BLaER1 treated with 17β-estradiol and CSF1 and Interleukin-3, amounts not matched to agents 10 nM and 100 nM (cell line): ENCODE results near the gene RNF166.
A peak's percentile ranks its signal among the peaks of the same experiment; 100 is the strongest.

Experiments
- H3K27ac ChIP-seq, 11 experiments: shearing (Covaris generic); formaldehyde crosslinking; 2 replicates each; pipeline ENCODE4 v1.8.1; 2022
- H3K27me3 ChIP-seq, 11 experiments: shearing (Covaris generic); formaldehyde crosslinking; 2 replicates each; pipeline ENCODE4 v1.8.1; 2022
- H3K36me3 ChIP-seq, 11 experiments: shearing (Covaris generic); formaldehyde crosslinking; 2 replicates each; pipeline ENCODE4 v1.8.1; 2022
- H3K4me1 ChIP-seq, 10 experiments: shearing (Covaris generic); formaldehyde crosslinking; 2 replicates each; pipeline ENCODE4 v1.8.1; 2022
- H3K4me2 ChIP-seq, 11 experiments: shearing (Covaris generic); formaldehyde crosslinking; 2 replicates each; pipeline ENCODE4 v1.8.1; 2022
- H3K4me3 ChIP-seq, 10 experiments: shearing (Covaris generic); formaldehyde crosslinking; 2 replicates each; pipeline ENCODE4 v1.8.1; 2022
- H3K9ac ChIP-seq, 11 experiments: shearing (Covaris generic); formaldehyde crosslinking; 2 replicates each; pipeline ENCODE4 v1.8.1; 2022
- H3K9me3 ChIP-seq, 11 experiments: shearing (Covaris generic); formaldehyde crosslinking; replicated peaks in 1 of 11; 2 replicates each; pipeline ENCODE4 v1.8.1; 2022
- H4K20me1 ChIP-seq, 11 experiments: shearing (Covaris generic); formaldehyde crosslinking; 2 replicates each; pipeline ENCODE4 v1.8.1; 2022
- Cebpa-rat ChIP-seq, 11 experiments: shearing (Covaris generic); IDR thresholded peaks; 2 replicates each; pipeline ENCODE4 v1.8.1; 2022

The RNF166 gene

GRCh38 chr16:88750854-88751253, 44.6 kb upstream of the RNF166 start:
- peaks cover 45 to 85% (median 75%) of the 10 kb centered on the region in 10 experiments for H3K4me1 ChIP-seq

GRCh38 chr16:88749358-88749757, 43.1 kb upstream of the RNF166 start:
- TF ChIP-seq Cebpa-rat (IDR thresholded peaks at IDR 0.05), result no peak
- Histone ChIP-seq H3K27me3 (no peaks in the 10 kb centered on the region), H3K4me3 (no peak overlapping the region), H3K9ac (no peak overlapping the region), H3K36me3 (peaks cover 4 to 47% (median 20%) of the 10 kb centered on the region in 11 experiments; a peak in 17 of 22 replicates), H3K9me3 (no peaks in the 10 kb centered on the region), H3K4me1 (peaks cover 48 to 85% (median 78%) of the 10 kb centered on the region in 10 experiments), H3K4me2 (no peak overlapping the region), H3K27ac (no peak overlapping the region), H4K20me1 (peaks cover 79 to 97% (median 89%) of the 10 kb centered on the region in 11 experiments)

More at GRCh38 chr16:88750854-88751253, 44.6 kb upstream of the RNF166 start:
- H3K27ac ChIP-seq, result no peak overlapping the region; a peak in 1 of 22 replicates
- H3K36me3 ChIP-seq, result peaks cover 4 to 59% (median 20%) of the 10 kb centered on the region in 11 experiments; a peak in 17 of 22 replicates
- H3K4me2 ChIP-seq, result peak overlapping the region in 7 of 11 experiments; percentile 7 to 57 (median 45); a peak in 9 of 22 replicates
- no peak for TF ChIP-seq Cebpa-rat (IDR thresholded peaks at IDR 0.05)
- peaks cover 80 to 97% (median 92%) of the 10 kb centered on the region in 11 experiments for H4K20me1 ChIP-seq
- no peak overlapping the region for H3K4me3 ChIP-seq
- H3K9me3 ChIP-seq, result no peaks in the 10 kb centered on the region
- H3K27me3 ChIP-seq, result no peaks in the 10 kb centered on the region
- peak overlapping the region in 4 of 11 experiments; percentile 5 to 33 (median 14); a peak in 5 of 22 replicates for H3K9ac ChIP-seq

- Histone ChIP-seq H3K4me3 (no peak overlapping the region), H3K27ac (no peak overlapping the region), H3K4me1 (peaks cover 47 to 85% (median 78%) of the 10 kb centered on the region in 10 experiments), H3K9me3 (no peaks in the 10 kb centered on the region), H3K9ac (no peak overlapping the region; a peak in 1 of 22 replicates), H4K20me1 (peaks cover 79 to 97% (median 89%) of the 10 kb centered on the region in 11 experiments; a peak in 21 of 22 replicates), H3K4me2 (peak overlapping the region; percentile 80 to 95 (median 83); a peak in 21 of 22 replicates), H3K27me3 (no peaks in the 10 kb centered on the region), H3K36me3 (peaks cover 4 to 53% (median 19%) of the 10 kb centered on the region in 11 experiments; a peak in 17 of 22 replicates)
- no peak for TF ChIP-seq Cebpa-rat (IDR thresholded peaks at IDR 0.05)
Observed at GRCh38 chr16:88748364-88748763, 42.2 kb upstream of the RNF166 start.

GRCh38 chr16:88747588-88748301, 41.5 kb upstream of the RNF166 start:
- Histone ChIP-seq H3K4me1 (peaks cover 47 to 90% (median 83%) of the 10 kb centered on the region in 10 experiments), H3K36me3 (peaks cover 5 to 60% (median 21%) of the 10 kb centered on the region in 11 experiments; a peak in 18 of 22 replicates), H3K27ac (no peak overlapping the region), H3K27me3 (no peaks in the 10 kb centered on the region), H4K20me1 (peaks cover 83 to 100% (median 93%) of the 10 kb centered on the region in 11 experiments; a peak in 21 of 22 replicates), H3K9ac (no peak overlapping the region; a peak in 2 of 22 replicates), H3K9me3 (no peaks in the 10 kb centered on the region), H3K4me2 (peak overlapping the region; percentile 80 to 95 (median 83)), H3K4me3 (no peak overlapping the region)
- TF ChIP-seq Cebpa-rat (IDR thresholded peaks at IDR 0.05), result no peak

- Histone ChIP-seq H3K4me2 (peak overlapping the region; percentile 80 to 95 (median 83)), H3K9ac (peak overlapping the region in 8 of 11 experiments; percentile 17 to 56 (median 48); a peak in 13 of 22 replicates), H4K20me1 (peaks cover 80 to 100% (median 90%) of the 10 kb centered on the region in 11 experiments; a peak in 21 of 22 replicates), H3K27me3 (no peaks in the 10 kb centered on the region), H3K36me3 (peaks cover 3 to 60% (median 26%) of the 10 kb centered on the region in 11 experiments), H3K27ac (peak overlapping the region in 9 of 11 experiments; percentile 2 to 62 (median 41); a peak in 12 of 22 replicates), H3K4me3 (peak overlapping the region in 3 of 10 experiments; percentile 25 to 60 (median 34); a peak in 2 of 20 replicates), H3K9me3 (no peaks in the 10 kb centered on the region), H3K4me1 (peaks cover 47 to 88% (median 80%) of the 10 kb centered on the region in 10 experiments)
- no peak for TF ChIP-seq Cebpa-rat (IDR thresholded peaks at IDR 0.05)
Observed at GRCh38 chr16:88746506-88746905, 40.3 kb upstream of the RNF166 start.

- TF ChIP-seq Cebpa-rat (IDR thresholded peaks at IDR 0.05), result no peak
- H3K4me1 ChIP-seq, result peaks cover 47 to 91% (median 84%) of the 10 kb centered on the region in 10 experiments
- H3K27ac ChIP-seq, result peak overlapping the region in 6 of 11 experiments; percentile 19 to 53 (median 34); a peak in 4 of 22 replicates
- peaks cover 19 to 66% (median 36%) of the 10 kb centered on the region in 11 experiments for H3K36me3 ChIP-seq
- no peaks in the 10 kb centered on the region for H3K9me3 ChIP-seq
- H4K20me1 ChIP-seq, result peaks cover 70 to 100% (median 88%) of the 10 kb centered on the region in 11 experiments; a peak in 21 of 22 replicates
- peak overlapping the region in 8 of 11 experiments; percentile 17 to 59 (median 46); a peak in 10 of 22 replicates for H3K9ac ChIP-seq
- H3K27me3 ChIP-seq, result no peaks in the 10 kb centered on the region
- peak overlapping the region; percentile 80 to 95 (median 83) for H3K4me2 ChIP-seq
- 0 out of 20 replicates have a peak overlapping the region, but pooled peaks of 3 of the 10 experiments have one; percentile 7 to 34 (median 17) for H3K4me3 ChIP-seq
Observed at GRCh38 chr16:88744577-88745521, 38.6 kb upstream of the RNF166 start.

GRCh38 chr16:88743693-88744576, 37.7 kb upstream of the RNF166 start:
- Histone ChIP-seq H3K9ac (peak overlapping the region in 4 of 11 experiments; percentile 35 to 44 (median 39); a peak in 4 of 22 replicates), H3K27ac (peak overlapping the region in 1 of 11 experiments; percentile 9; a peak in 1 of 22 replicates), H3K4me1 (peaks cover 49 to 95% (median 88%) of the 10 kb centered on the region in 10 experiments), H3K4me3 (no peak overlapping the region), H3K9me3 (no peaks in the 10 kb centered on the region), H3K27me3 (no peaks in the 10 kb centered on the region), H4K20me1 (peaks cover 74 to 100% (median 90%) of the 10 kb centered on the region in 11 experiments; a peak in 21 of 22 replicates), H3K4me2 (peak overlapping the region; percentile 36 to 95 (median 80)), H3K36me3 (peaks cover 24 to 66% (median 41%) of the 10 kb centered on the region in 11 experiments)
- TF ChIP-seq Cebpa-rat (IDR thresholded peaks at IDR 0.05), result no peak
